ENCODE results near the gene DLGAP1.

DLGAP1 gene

DNA sequence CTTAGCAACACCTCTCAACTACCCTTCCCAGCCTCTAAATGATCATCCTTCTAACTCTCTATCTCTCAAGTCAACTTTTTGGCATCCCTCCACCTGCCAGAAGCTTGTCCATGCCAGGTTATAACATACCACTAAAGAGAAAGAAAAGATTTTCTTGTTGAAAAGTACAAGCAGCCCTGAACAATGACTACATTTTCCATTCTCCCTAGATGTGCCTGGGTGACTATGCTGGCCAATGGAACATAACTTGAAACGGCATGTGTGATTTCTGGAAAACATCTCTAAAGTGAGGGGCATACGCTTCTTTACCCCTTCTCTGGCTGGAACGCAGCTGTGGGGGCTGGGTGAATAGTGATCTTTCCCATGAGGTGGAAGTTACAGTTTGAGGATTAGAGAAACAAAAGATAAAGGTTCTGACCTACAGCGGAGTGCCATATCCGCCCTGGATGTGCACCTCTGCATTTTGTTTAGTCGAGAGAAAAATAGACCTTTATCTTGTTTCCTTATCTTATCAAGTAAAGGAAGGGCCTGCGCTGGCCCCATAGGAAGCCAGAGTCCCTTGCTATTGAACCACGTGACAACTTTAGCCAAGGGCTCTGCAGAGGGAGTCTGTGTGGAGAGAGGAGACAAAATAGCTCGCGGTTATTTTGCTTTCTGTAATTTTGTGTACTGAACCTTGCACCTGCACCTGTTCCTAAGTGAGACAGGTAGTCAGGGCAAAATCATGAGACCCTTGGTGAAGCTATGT is 568.4 kb downstream of the DLGAP1 start:
- no peaks in the 10 kb centered on the region for H3K36me3 ChIP-seq (ENCODE audit: low read length)
- H3K9ac ChIP-seq (ENCODE audit: low read length), result no peak overlapping the region
- no peaks in the 10 kb centered on the region for H3K9me2 ChIP-seq (replicated peaks; ENCODE audit: insufficient read depth, low read length)
- H3K4me2 ChIP-seq (ENCODE audit: low read depth, low read length, poor library complexity, severe bottlenecking), result no peak overlapping the region
- H2AFZ ChIP-seq (ENCODE audit: low read depth, low read length, severe bottlenecking), result no peak overlapping the region
- no peak overlapping the region for H3K4me3 ChIP-seq (ENCODE audit: insufficient read depth, low read length, poor library complexity, severe bottlenecking)
- no peaks in the 10 kb centered on the region for H3F3A ChIP-seq (ENCODE audit: insufficient read depth)
- no peaks in the 10 kb centered on the region for H3K27me3 ChIP-seq (ENCODE audit: low read length)
- H4K20me1 ChIP-seq (ENCODE audit: low read depth, low read length), result no peaks in the 10 kb centered on the region
- no peaks in the 10 kb centered on the region for H3K9me3 ChIP-seq (ENCODE audit: insufficient read depth, low read length)
- no peak for TF ChIP-seq EZH2phosphoT487 (conservative IDR thresholded peaks at IDR 0.05; ENCODE audit: low read length)
- TF ChIP-seq, protein P1, sequence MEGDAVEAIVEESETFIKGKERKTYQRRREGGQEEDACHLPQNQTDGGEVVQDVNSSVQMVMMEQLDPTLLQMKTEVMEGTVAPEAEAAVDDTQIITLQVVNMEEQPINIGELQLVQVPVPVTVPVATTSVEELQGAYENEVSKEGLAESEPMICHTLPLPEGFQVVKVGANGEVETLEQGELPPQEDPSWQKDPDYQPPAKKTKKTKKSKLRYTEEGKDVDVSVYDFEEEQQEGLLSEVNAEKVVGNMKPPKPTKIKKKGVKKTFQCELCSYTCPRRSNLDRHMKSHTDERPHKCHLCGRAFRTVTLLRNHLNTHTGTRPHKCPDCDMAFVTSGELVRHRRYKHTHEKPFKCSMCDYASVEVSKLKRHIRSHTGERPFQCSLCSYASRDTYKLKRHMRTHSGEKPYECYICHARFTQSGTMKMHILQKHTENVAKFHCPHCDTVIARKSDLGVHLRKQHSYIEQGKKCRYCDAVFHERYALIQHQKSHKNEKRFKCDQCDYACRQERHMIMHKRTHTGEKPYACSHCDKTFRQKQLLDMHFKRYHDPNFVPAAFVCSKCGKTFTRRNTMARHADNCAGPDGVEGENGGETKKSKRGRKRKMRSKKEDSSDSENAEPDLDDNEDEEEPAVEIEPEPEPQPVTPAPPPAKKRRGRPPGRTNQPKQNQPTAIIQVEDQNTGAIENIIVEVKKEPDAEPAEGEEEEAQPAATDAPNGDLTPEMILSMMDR (IDR thresholded peaks at IDR 0.05; ENCODE audit: insufficient read depth, low read length, poor library complexity, severe bottlenecking), result no peak
- H3K79me2 ChIP-seq (ENCODE audit: insufficient read depth, low read length), result no peaks in the 10 kb centered on the region
- no peak overlapping the region for H3K27ac ChIP-seq (ENCODE audit: low read depth, low read length)

DNA sequence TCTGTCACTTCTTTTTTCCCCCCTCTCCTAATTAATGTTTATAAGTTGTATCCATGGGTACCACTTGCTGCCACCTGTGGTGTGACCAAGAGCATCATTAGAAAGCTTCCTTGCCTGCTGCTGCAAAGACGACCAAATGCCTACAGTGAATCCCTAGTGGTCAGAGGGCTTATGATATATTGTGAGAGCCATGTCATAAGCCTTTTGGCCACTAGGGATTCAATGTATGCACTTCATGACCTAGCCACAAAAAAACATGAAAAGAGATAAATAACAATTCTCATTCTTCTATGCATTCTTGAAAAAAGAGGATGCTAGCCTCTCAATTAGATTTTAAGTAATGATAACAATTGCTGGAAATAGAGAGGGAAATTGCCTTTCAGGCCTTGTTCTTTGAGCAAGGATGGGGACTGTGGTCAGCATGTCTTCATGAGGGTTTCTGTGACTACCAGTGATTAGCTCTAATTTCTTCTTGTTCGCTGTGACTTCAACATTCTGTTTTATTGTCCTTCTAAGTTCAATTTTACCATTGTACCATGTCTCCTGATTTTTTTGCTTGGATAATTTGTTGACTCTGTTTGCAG is 569.8 kb downstream of the DLGAP1 start:
- Histone ChIP-seq H3K27ac (ENCODE audit: low read depth, low read length) (no peak overlapping the region), H4K20me1 (ENCODE audit: low read depth, low read length) (no peaks in the 10 kb centered on the region), H3K9ac (ENCODE audit: low read length) (no peak overlapping the region), H3F3A (ENCODE audit: insufficient read depth) (no peaks in the 10 kb centered on the region), H3K9me3 (ENCODE audit: insufficient read depth, low read length) (no peaks in the 10 kb centered on the region), H3K36me3 (ENCODE audit: low read length) (no peaks in the 10 kb centered on the region), H3K27me3 (ENCODE audit: low read length) (no peaks in the 10 kb centered on the region), H3K4me2 (ENCODE audit: low read depth, low read length, poor library complexity, severe bottlenecking) (no peak overlapping the region), H2AFZ (ENCODE audit: low read depth, low read length, severe bottlenecking) (no peak overlapping the region), H3K9me2 (replicated peaks; ENCODE audit: insufficient read depth, low read length) (no peaks in the 10 kb centered on the region), H3K4me3 (ENCODE audit: insufficient read depth, low read length, poor library complexity, severe bottlenecking) (no peak overlapping the region), H3K79me2 (ENCODE audit: insufficient read depth, low read length) (no peaks in the 10 kb centered on the region)
- TF ChIP-seq, protein P1 (IDR thresholded peaks at IDR 0.05; ENCODE audit: insufficient read depth, low read length, poor library complexity, severe bottlenecking), result no peak
- no peak for TF ChIP-seq EZH2phosphoT487 (conservative IDR thresholded peaks at IDR 0.05; ENCODE audit: low read length)

DNA sequence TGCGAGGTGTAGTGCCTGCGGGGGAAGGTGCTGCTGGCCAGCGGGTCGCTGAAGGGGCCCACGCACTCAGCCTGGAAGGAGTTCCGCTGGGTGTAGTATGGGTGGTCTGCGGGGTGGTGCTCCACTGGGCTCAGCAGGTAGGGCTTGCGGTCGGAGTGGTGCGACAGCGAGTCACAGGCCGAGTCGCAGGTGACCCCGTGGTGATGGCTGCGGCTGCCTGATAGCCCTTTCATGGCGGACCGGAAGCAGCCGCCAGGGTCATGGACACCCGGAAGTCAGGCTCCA is 575.3 kb downstream of the DLGAP1 start:
- H3K36me3 ChIP-seq (ENCODE audit: low read length), result no peaks in the 10 kb centered on the region
- H3K4me3 ChIP-seq (ENCODE audit: insufficient read depth, low read length, poor library complexity, severe bottlenecking), result no peak overlapping the region
- H3K79me2 ChIP-seq (ENCODE audit: insufficient read depth, low read length), result no peaks in the 10 kb centered on the region
- no peaks in the 10 kb centered on the region for H3F3A ChIP-seq (ENCODE audit: insufficient read depth)
- TF ChIP-seq, protein P1 (IDR thresholded peaks at IDR 0.05; ENCODE audit: insufficient read depth, low read length, poor library complexity, severe bottlenecking), result no peak
- TF ChIP-seq EZH2phosphoT487 (conservative IDR thresholded peaks at IDR 0.05; ENCODE audit: low read length), result no peak
- H3K4me2 ChIP-seq (ENCODE audit: low read depth, low read length, poor library complexity, severe bottlenecking), result no peak overlapping the region
- no peaks in the 10 kb centered on the region for H3K9me3 ChIP-seq (ENCODE audit: insufficient read depth, low read length)
- no peaks in the 10 kb centered on the region for H3K27me3 ChIP-seq (ENCODE audit: low read length)
- no peak overlapping the region for H3K27ac ChIP-seq (ENCODE audit: low read depth, low read length)
- H3K9me2 ChIP-seq (replicated peaks; ENCODE audit: insufficient read depth, low read length), result no peaks in the 10 kb centered on the region
- no peak overlapping the region for H3K9ac ChIP-seq (ENCODE audit: low read length)
- no peaks in the 10 kb centered on the region for H4K20me1 ChIP-seq (ENCODE audit: low read depth, low read length)
- H2AFZ ChIP-seq (ENCODE audit: low read depth, low read length, severe bottlenecking), result no peak overlapping the region
